Liver (tissue), 9 donors: ENCODE data around the gene INPP4B. TPM values are rescaled to one million over a fixed set of nuclear protein-coding genes. Genes with fewer than 3 reads are reported as not detected.

ENCODE experiments used
- DNase-seq: peaks from one replicate; pipeline ENCODE4 v3.0.0-alpha.2; 2017; ENCODE audit warnings: low spot score
- H3K27ac ChIP-seq, 2 donors: one replicate each; pipeline ENCODE4 v1.7.0; 2013; ENCODE audit warnings: inconsistent platforms in 2 of 2, low read length in 2 of 2, control low read depth in 1 of 2, low read depth in 1 of 2, mild to moderate bottlenecking in 1 of 2
- H3K27me3 ChIP-seq, 4 donors: one replicate each; pipeline versions ENCODE4 v1.6.1 to v1.7.0; 2013; ENCODE audit warnings: low read length in 3 of 4, inconsistent platforms in 1 of 4, mild to moderate bottlenecking in 1 of 4, moderate library complexity in 1 of 4; ENCODE audit not compliant: control insufficient read depth in 4 of 4, insufficient read depth in 4 of 4
- H3K36me3 ChIP-seq, 4 donors: one replicate each; pipeline versions ENCODE4 v1.6.1 to v1.7.0; 2013; ENCODE audit warnings: low read length in 3 of 4, mild to moderate bottlenecking in 3 of 4, low read depth in 1 of 4, moderate library complexity in 1 of 4; ENCODE audit not compliant: control insufficient read depth in 4 of 4, insufficient read depth in 3 of 4
- H3K4me1 ChIP-seq, 4 donors: one replicate each; pipeline versions ENCODE4 v1.6.1 to v1.7.0; 2013; ENCODE audit warnings: low read length in 3 of 4, mild to moderate bottlenecking in 3 of 4, moderate library complexity in 1 of 4; ENCODE audit not compliant: control insufficient read depth in 4 of 4, insufficient read depth in 4 of 4
- H3K4me3 ChIP-seq, 3 donors: one replicate each; pipeline versions ENCODE4 v1.6.1 to v1.7.0; 2013; ENCODE audit warnings: low read length in 3 of 3, control low read depth in 1 of 3, low read depth in 1 of 3, mild to moderate bottlenecking in 1 of 3
- H3K9ac ChIP-seq, 2 donors: one replicate each; pipeline ENCODE4 v1.7.0; 2013; ENCODE audit warnings: low read length in 2 of 2, mild to moderate bottlenecking in 2 of 2, moderate library complexity in 2 of 2, control low read depth in 1 of 2, low read depth in 1 of 2
- H3K9me3 ChIP-seq, 4 donors: one replicate each; pipeline versions ENCODE4 v1.6.1 to v1.7.0; 2013; ENCODE audit warnings: low read length in 3 of 4; ENCODE audit not compliant: control insufficient read depth in 4 of 4
- ATF3 ChIP-seq: IDR thresholded peaks from 2 replicates; pipeline ENCODE4 v1.6.1; 2016; ENCODE audit warnings: antibody characterized with exemption
- CTCF ChIP-seq: fragments of 150-350 bp; IDR thresholded peaks from 2 replicates; pipeline ENCODE4 v1.5.1; 2017; ENCODE audit warnings: improper control_type of control experiment, low read depth, low read length; ENCODE audit not compliant: missing input control
- EGR1 ChIP-seq, 2 donors: IDR thresholded peaks; 2 replicates each; pipeline ENCODE4 v1.6.1; 2016 to 2018; ENCODE audit warnings: antibody characterized with exemption in 2 of 2, low read depth in 2 of 2
- FOXA1 ChIP-seq: IDR thresholded peaks from 2 replicates; pipeline ENCODE4 v1.6.1; 2016; ENCODE audit warnings: antibody characterized with exemption
- FOXA2 ChIP-seq: IDR thresholded peaks from 2 replicates; pipeline ENCODE4 v1.6.1; 2016; ENCODE audit warnings: antibody characterized with exemption
- GABPA ChIP-seq, 2 donors: IDR thresholded peaks in 1 of 2; conservative IDR thresholded peaks in 1 of 2; 2 replicates each; pipeline ENCODE4 v1.6.1; 2016; ENCODE audit warnings: antibody characterized with exemption in 2 of 2, mild to moderate bottlenecking in 1 of 2, moderate library complexity in 1 of 2
- HNF4A ChIP-seq, 2 donors: conservative IDR thresholded peaks; 2 replicates each; pipeline ENCODE4 v1.6.1; 2016; ENCODE audit warnings: antibody characterized with exemption in 2 of 2, mild to moderate bottlenecking in 2 of 2
- HNF4G ChIP-seq: IDR thresholded peaks from 2 replicates; pipeline ENCODE4 v1.6.1; 2016; ENCODE audit warnings: antibody characterized with exemption
- JUND ChIP-seq, 2 donors: IDR thresholded peaks; 2 replicates each; pipeline ENCODE4 v1.6.1; 2016; ENCODE audit warnings: antibody characterized with exemption in 2 of 2
- NR2F2 ChIP-seq: IDR thresholded peaks from 2 replicates; pipeline ENCODE4 v1.6.1; 2016; ENCODE audit warnings: antibody characterized with exemption
- RAD21 ChIP-seq, 2 donors: IDR thresholded peaks; 2 replicates each; pipeline ENCODE4 v1.6.1; 2016; ENCODE audit warnings: antibody characterized with exemption in 2 of 2, mild to moderate bottlenecking in 2 of 2
- RXRA ChIP-seq, 2 donors: IDR thresholded peaks; 2 replicates each; pipeline ENCODE4 v1.6.1; 2017 to 2018; ENCODE audit warnings: antibody characterized with exemption in 2 of 2, mild to moderate bottlenecking in 1 of 2
- SP1 ChIP-seq: IDR thresholded peaks from 2 replicates; pipeline ENCODE4 v1.6.1; 2018; ENCODE audit warnings: antibody characterized with exemption, mild to moderate bottlenecking
- TAF1 ChIP-seq: conservative IDR thresholded peaks from 2 replicates; pipeline ENCODE4 v1.6.1; 2016; ENCODE audit warnings: antibody characterized with exemption, mild to moderate bottlenecking
- YY1 ChIP-seq: IDR thresholded peaks from 2 replicates; pipeline ENCODE4 v1.6.1; 2016; ENCODE audit warnings: antibody characterized with exemption, mild to moderate bottlenecking
- WGBS: extraction: QIAGEN DNeasy Blood & Tissue Kit; methylation state at CpG from one replicate; pipeline ENCODE4 v1.1.7; 2013; 5-methylcytosine and 5-hydroxymethylcytosine counted together
- polyA plus RNA-seq, 2 donors: library from polyadenylated mRNA; stranded (reverse) in 1 of 2; unstranded in 1 of 2; fragments of 200-250 nt in 1 of 2; fragments of >200 nt in 1 of 2; fragmentation: Nextera tagmentation in 1 of 2; extraction: Ambion mirVana in 1 of 2; gene quantifications; one replicate each; pipeline versions ENCODE4 v1.2.1 to v1.2.3, GENCODE V29; 2013 to 2015
- total RNA-seq, 2 donors: library from RNA; depleted of rRNA; stranded (reverse); fragments of >200 nt; gene quantifications; one replicate each; pipeline ENCODE4 v1.2.3, GENCODE V29; 2014
- TF ChIP-seq, protein P1 (sequence below): IDR thresholded peaks from 2 replicates; pipeline ENCODE4 v1.6.1; 2016; ENCODE audit warnings: antibody characterized with exemption
- TF ChIP-seq, protein P2 (sequence below): IDR thresholded peaks from 2 replicates; pipeline ENCODE4 v1.6.1; 2016; ENCODE audit warnings: antibody characterized with exemption
- TF ChIP-seq, protein P3 (sequence below): IDR thresholded peaks from 2 replicates; pipeline ENCODE4 v1.6.1; 2016; ENCODE audit warnings: antibody characterized with exemption, mild to moderate bottlenecking
- donor health status: healthy.
- donor health status: healthy.
- donor health status: healthy.
- donor health status: healthy.
- donor health status: healthy.

INPP4B gene
- total and polyA plus RNA-seq, 4 donors: 0.43 to 2.8 (median 1.6) TPM

GRCh38 chr4:142540483-142540804 lies 305.7 kb downstream of the INPP4B start:
- no peaks in the 10 kb centered on the region for H3K36me3 ChIP-seq
- no peak overlapping the region for H3K4me3 ChIP-seq
- TF ChIP-seq GABPA (IDR thresholded peaks at IDR 0.05 in 1 of 2, conservative IDR thresholded peaks at IDR 0.05 in 1 of 2): no peak
- TF ChIP-seq SP1: no peak
- no peak for TF ChIP-seq HNF4A (conservative IDR thresholded peaks at IDR 0.05)
- H3K9ac ChIP-seq: no peak overlapping the region
- no peaks in the 10 kb centered on the region for H3K27me3 ChIP-seq
- WGBS: 84% methylated on average over 2 of the region's 2 CpGs
- no peak overlapping the region for H3K27ac ChIP-seq
- DNase-seq: no peak
- no peaks in the 10 kb centered on the region for H3K4me1 ChIP-seq
- H3K9me3 ChIP-seq: no peaks in the 10 kb centered on the region

GRCh38 chr4:142539796-142540482 lies 306.2 kb downstream of the INPP4B start:
- Histone ChIP-seq H3K27ac (no peak overlapping the region), H3K9me3 (no peaks in the 10 kb centered on the region), H3K4me3 (no peak overlapping the region), H3K36me3 (no peaks in the 10 kb centered on the region), H3K4me1 (no peaks in the 10 kb centered on the region), H3K27me3 (no peaks in the 10 kb centered on the region), H3K9ac (no peak overlapping the region)
- WGBS: 32% methylated on average over 3 of the region's 3 CpGs
- DNase-seq: no peak
- TF ChIP-seq GABPA (IDR thresholded peaks at IDR 0.05 in 1 of 2, conservative IDR thresholded peaks at IDR 0.05 in 1 of 2) (no peak), FOXA1 (no peak), SP1 (no peak), ATF3 (no peak), NR2F2 (no peak), EGR1 (IDR thresholded peaks at IDR 0.05; ENCODE audit: low read depth in 2 of 2) (no peak), YY1 (no peak), CTCF (no peak), JUND (IDR thresholded peaks at IDR 0.05) (no peak), RAD21 (IDR thresholded peaks at IDR 0.05) (no peak), RXRA (IDR thresholded peaks at IDR 0.05) (no peak), FOXA2 (no peak), TAF1 (no peak), HNF4A (conservative IDR thresholded peaks at IDR 0.05) (no peak), HNF4G (no peak)
- TF ChIP-seq, protein P1, sequence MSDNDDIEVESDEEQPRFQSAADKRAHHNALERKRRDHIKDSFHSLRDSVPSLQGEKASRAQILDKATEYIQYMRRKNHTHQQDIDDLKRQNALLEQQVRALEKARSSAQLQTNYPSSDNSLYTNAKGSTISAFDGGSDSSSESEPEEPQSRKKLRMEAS: no peak
- TF ChIP-seq, protein P2, sequence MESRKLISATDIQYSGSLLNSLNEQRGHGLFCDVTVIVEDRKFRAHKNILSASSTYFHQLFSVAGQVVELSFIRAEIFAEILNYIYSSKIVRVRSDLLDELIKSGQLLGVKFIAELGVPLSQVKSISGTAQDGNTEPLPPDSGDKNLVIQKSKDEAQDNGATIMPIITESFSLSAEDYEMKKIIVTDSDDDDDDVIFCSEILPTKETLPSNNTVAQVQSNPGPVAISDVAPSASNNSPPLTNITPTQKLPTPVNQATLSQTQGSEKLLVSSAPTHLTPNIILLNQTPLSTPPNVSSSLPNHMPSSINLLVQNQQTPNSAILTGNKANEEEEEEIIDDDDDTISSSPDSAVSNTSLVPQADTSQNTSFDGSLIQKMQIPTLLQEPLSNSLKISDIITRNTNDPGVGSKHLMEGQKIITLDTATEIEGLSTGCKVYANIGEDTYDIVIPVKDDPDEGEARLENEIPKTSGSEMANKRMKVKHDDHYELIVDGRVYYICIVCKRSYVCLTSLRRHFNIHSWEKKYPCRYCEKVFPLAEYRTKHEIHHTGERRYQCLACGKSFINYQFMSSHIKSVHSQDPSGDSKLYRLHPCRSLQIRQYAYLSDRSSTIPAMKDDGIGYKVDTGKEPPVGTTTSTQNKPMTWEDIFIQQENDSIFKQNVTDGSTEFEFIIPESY: no peak
- TF ChIP-seq, protein P3, sequence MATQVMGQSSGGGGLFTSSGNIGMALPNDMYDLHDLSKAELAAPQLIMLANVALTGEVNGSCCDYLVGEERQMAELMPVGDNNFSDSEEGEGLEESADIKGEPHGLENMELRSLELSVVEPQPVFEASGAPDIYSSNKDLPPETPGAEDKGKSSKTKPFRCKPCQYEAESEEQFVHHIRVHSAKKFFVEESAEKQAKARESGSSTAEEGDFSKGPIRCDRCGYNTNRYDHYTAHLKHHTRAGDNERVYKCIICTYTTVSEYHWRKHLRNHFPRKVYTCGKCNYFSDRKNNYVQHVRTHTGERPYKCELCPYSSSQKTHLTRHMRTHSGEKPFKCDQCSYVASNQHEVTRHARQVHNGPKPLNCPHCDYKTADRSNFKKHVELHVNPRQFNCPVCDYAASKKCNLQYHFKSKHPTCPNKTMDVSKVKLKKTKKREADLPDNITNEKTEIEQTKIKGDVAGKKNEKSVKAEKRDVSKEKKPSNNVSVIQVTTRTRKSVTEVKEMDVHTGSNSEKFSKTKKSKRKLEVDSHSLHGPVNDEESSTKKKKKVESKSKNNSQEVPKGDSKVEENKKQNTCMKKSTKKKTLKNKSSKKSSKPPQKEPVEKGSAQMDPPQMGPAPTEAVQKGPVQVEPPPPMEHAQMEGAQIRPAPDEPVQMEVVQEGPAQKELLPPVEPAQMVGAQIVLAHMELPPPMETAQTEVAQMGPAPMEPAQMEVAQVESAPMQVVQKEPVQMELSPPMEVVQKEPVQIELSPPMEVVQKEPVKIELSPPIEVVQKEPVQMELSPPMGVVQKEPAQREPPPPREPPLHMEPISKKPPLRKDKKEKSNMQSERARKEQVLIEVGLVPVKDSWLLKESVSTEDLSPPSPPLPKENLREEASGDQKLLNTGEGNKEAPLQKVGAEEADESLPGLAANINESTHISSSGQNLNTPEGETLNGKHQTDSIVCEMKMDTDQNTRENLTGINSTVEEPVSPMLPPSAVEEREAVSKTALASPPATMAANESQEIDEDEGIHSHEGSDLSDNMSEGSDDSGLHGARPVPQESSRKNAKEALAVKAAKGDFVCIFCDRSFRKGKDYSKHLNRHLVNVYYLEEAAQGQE: no peak
